ENCODE measurements around the gene ZNF154. TPM values are rescaled to one million over a fixed set of nuclear protein-coding genes. Genes with fewer than 3 reads are reported as not detected.

The ZNF154 gene
- total RNA-seq, 1 experiment from 2014 or later: 18.7 TPM

DNA sequence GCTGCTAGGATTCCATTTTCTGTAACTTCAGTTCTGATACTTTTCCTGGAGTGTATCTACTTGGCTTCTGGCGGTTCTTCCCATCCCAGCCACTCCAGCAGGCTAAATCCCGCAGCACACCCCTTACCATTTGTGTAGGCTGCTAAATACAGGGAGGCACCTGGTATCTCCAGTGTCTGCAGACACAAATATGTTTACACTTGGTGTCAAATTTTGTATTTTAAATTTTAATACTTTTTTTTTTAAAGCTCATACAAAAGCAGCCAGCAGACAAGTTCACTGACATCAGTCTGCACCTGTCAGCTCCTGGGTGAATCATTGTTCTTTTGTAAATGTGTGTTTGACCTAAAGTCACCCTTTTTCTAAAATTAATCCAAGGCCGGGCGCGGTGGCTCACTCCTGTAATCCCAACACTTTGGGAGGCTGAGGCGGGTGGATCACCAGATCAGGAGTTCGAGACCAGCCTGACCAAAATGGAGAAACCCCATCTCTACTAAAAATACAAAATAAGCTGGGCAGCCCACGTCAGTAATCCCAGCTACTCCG, 43.7 kb downstream of the ZNF154 start:
- Mint-ChIP-seq H3K4me1 (peaks cover 12 to 13% of the 10 kb centered on the region in 2 experiments), H3K36me3 (ENCODE audit: insufficient read depth in 1 of 3, low read depth in 3 of 3) (no peaks in the 10 kb centered on the region), H3K4me3 (peak overlapping the region; percentile 72 to 85), H3K27ac (peak overlapping the region in 1 of 3 experiments; percentile 57; a peak in 1 of 7 replicates), H3K9me3 (no peaks in the 10 kb centered on the region), H3K27me3 (ENCODE audit: low read depth) (peaks cover 40% of the 10 kb centered on the region)
- Histone ChIP-seq H3K56ac (ENCODE audit: insufficient read length, low read depth, low read length) (no peak overlapping the region), H4K8ac (replicated peaks; ENCODE audit: insufficient read length, low read depth, low read length) (no peak overlapping the region), H3K23ac (ENCODE audit: insufficient read length, low read depth, low read length) (no peak overlapping the region), H3K9me3 (ENCODE audit: control insufficient read depth, low read depth, low read length) (no peaks in the 10 kb centered on the region), H3K79me1 (ENCODE audit: insufficient read depth, low read depth, low read length, poor library complexity, severe bottlenecking) (no peaks in the 10 kb centered on the region), H3K14ac (ENCODE audit: insufficient read depth, low read length) (no peak overlapping the region), H3K27me3 (ENCODE audit: insufficient read depth, low read length) (no peaks in the 10 kb centered on the region), H2BK15ac (ENCODE audit: low read depth, low read length) (no peak overlapping the region), H2BK20ac (ENCODE audit: low read depth, low read length, poor library complexity, severe bottlenecking) (no peak overlapping the region), H3K4ac (ENCODE audit: low read depth, low read length) (no peak overlapping the region), H4K5ac (ENCODE audit: insufficient read length, low read depth, low read length) (no peak overlapping the region), H3K18ac (ENCODE audit: insufficient read length, low read depth, low read length) (no peak overlapping the region), H4K91ac (ENCODE audit: insufficient read length, low read depth, low read length) (no peak overlapping the region), H3K27ac (ENCODE audit: insufficient read length, low read depth, low read length) (no peak overlapping the region), H2AFZ (ENCODE audit: low read length) (no peak overlapping the region), H3K23me2 (ENCODE audit: insufficient read length, low read depth, low read length, poor library complexity, severe bottlenecking) (peaks cover 8% of the 10 kb centered on the region), H2BK120ac (ENCODE audit: low read depth, low read length, poor library complexity, severe bottlenecking) (no peak overlapping the region), H3K79me2 (ENCODE audit: insufficient read depth, low read length) (no peaks in the 10 kb centered on the region), H3T11ph (ENCODE audit: low read length) (no peak overlapping the region), H3K4me2 (ENCODE audit: insufficient read depth, insufficient read length, low read length) (peak overlapping the region; percentile 81), H2BK12ac (ENCODE audit: insufficient read length, low read depth, low read length) (no peak overlapping the region), H3K9ac (ENCODE audit: extremely low read depth, insufficient read length, low read length) (no peak overlapping the region), H4K20me1 (ENCODE audit: control insufficient read depth, insufficient read depth, insufficient read length) (no peaks in the 10 kb centered on the region), H2BK5ac (ENCODE audit: insufficient read length, low read length) (no peak overlapping the region), H3K4me1 (ENCODE audit: insufficient read depth, low read length) (peaks cover 3% of the 10 kb centered on the region; the same call in 1 of the 2 replicates), H2AK5ac (ENCODE audit: insufficient read length, low read length) (no peak overlapping the region)
- DNase-seq: no peak
- TF ChIP-seq, protein P1, sequence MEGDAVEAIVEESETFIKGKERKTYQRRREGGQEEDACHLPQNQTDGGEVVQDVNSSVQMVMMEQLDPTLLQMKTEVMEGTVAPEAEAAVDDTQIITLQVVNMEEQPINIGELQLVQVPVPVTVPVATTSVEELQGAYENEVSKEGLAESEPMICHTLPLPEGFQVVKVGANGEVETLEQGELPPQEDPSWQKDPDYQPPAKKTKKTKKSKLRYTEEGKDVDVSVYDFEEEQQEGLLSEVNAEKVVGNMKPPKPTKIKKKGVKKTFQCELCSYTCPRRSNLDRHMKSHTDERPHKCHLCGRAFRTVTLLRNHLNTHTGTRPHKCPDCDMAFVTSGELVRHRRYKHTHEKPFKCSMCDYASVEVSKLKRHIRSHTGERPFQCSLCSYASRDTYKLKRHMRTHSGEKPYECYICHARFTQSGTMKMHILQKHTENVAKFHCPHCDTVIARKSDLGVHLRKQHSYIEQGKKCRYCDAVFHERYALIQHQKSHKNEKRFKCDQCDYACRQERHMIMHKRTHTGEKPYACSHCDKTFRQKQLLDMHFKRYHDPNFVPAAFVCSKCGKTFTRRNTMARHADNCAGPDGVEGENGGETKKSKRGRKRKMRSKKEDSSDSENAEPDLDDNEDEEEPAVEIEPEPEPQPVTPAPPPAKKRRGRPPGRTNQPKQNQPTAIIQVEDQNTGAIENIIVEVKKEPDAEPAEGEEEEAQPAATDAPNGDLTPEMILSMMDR (conservative IDR thresholded peaks at IDR 0.05): no peak
- WGBS (ENCODE audit: extremely low coverage, insufficient read length, low lambda C conversion rate): no CpG with 5 or more reads among the region's 9 CpGs
